HG03457 (cell line): ENCODE measurements around the gene SNX2.

Experiments used
- ATAC-seq: cut with Tn5 transposase; IDR thresholded peaks from one replicate; pipeline ENCODE4 v1.9.1; 2021; ENCODE audit warnings: moderate number of reproducible peaks; ENCODE audit not compliant: unreplicated experiment

The SNX2 gene

DNA sequence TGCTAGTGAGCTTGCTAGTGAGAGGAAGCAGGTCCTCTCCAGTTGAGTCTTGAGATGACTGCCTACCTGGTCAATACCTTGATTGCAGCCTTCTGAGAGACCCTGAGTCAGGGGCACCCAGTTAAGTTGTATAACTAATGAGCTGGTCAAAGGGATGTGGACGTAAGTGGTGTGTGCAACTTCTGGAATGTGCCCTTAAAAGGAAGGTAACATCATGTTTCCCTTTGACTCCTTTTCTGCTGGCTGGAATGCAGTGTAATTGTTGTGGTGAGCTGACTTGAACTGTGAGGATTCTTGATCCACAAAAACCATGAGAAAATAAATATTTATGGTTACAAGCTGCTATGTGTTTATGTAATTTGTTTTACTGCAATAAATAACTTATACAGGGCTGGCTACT, 2.4 kb upstream of the SNX2 start:
- no peak for ATAC-seq

DNA sequence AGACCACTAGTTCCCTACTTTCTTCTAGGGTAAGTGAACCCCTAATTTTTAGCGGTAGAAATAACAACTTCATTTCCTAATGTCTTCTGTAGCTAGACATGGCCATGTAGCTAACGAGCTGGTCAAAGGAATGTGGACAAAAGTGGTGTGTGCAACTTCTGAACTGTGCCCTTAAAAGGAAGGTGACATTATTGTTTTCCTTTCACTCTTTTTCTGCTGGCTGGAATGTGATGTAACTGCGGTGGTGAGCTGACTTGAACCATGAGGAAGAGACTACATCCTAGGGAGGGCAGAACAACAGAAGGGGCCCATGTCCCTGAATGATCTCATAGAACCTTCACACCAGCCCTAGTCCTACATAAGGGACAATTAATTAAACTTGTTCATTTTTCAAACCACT, 1.3 kb upstream of the SNX2 start:
- no peak for ATAC-seq

DNA sequence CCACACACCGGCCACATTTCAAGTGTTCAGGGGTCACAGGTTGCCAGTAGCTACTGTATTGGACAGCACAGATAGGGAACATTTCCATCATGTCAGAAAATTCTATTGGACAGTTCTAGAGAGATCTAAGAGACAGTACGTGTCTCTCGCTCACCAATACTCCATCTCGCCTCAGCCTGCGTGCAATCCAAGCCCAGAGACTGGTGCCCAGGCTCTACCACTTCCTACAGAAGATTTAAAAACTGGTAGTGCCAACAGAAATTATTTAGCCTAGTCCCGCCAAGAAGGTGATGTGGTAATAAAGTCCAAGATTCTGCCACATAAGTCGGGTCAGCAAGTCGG, 390 bp upstream of the SNX2 start:
- ATAC-seq = peak; percentile 26

DNA sequence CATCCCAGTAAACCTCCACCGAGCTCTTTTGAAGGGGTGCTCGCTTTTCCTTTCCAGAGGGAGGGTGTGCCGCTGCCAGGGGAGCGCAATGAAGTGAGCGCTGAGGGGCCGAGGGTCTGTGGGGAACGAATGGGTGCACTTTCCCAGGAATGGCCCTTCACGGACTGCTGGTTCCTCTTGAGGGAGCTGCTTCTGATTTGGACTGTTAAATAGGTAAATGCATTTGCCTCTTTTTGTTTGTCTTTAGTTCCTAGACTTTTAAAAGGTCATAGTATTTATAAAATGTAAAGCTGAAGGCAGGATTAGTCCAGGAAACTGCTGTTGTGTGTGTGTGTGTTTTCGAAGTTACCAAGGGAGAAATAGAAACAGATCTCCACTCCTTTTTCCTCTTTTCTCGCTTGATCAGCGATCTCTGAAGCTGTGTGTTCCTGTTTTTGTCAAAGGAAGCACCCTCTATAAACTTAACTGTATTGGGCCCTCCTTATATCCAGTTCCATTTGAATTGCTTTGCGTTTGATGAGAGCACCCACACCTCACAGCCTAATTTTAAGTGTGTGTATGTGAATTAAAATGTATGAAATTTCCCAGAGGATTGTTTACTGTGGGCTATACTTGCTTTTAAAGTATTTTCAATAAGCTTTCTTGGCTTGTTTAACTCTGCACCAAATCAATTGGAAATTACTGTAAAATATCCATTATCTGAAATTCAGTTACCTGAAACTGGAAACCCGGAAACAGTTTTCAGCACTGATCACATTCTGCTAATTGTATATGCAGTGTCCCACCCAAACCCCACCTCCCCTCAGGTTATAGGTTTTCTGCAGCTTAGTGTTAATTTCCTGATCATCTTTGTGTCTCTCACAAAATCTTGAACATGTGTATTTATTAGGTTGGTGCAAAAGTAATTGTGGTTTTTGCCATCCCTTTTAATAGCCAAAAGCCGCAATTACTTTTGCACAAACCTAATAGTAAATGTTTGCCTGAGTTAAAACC, 966 bp downstream of the SNX2 start:
- ATAC-seq = no peak

DNA sequence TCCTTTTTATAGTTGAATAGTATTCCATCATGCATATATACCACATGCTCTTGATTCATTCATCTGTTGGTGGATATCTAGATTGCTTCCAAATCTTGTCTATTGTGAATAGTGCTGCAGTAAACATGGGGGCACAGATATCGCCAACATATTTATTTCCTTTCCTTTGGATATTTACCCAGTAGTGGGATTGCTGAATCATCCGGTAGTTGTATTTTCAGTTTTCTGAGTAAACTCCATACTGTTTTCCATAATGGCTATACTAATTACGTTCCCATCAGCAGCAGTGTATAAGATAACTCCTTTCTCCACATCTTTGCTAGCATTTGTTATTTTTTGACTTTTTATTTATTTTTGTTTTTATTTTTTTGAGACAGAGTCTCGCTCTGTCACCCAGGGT, 3.3 kb downstream of the SNX2 start:
- ATAC-seq = no peak

DNA sequence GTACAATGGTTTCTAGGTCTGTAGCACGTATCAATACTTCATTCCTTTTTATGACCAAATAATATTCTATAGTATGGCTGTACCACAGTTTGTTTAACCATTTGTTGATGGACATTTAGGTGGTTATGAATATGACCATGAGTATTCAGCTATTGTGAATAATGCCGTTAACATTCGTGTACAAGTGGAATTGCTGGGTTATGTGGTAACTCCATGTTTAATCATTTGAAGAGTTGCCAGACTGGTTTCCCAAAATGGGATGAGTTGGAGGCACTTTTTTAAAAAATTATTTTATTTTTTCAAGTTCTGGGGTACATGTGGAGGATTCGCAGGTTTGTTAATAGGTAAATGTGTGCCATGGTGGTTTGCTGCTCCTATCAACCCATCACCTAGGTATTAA, 4.6 kb downstream of the SNX2 start:
- ATAC-seq = no peak

DNA sequence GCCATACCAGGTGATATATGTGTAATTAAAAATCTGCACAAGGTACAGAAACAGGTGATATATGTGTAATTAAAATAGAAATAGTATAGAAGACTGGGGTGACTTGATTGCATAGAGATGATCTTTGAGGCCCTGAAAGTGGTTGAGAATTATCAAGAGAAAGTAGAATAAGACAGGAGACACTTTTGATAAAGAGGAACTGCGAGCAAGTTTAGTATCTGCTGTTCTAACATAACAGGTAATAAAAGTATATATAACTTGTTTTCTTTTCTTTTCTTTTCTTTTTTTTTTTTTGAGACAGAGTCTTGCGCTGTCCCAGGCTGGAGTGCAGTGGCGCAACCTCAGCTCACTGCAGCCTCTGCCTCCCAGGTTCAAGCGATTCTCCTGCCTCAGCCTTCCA, 5.4 kb downstream of the SNX2 start:
- ATAC-seq = no peak

DNA sequence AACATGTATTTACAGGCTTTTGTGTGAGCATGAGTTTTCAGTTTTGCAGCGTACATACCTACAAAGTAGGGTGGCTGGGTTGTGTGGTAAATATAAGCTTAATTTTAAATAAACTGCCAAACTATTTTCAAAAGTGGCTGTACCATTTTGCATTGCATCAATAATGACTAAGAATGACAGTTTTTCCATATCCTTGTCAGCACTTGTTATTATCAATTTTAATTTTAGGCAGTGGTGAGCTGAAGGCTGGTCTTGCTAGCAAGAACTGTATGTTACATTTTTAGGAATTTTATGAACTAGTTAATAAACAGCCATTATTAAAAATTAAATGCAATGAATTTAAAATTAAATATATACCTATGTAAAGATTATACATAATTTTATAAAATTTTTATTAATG, 6.6 kb downstream of the SNX2 start:
- ATAC-seq = no peak

DNA sequence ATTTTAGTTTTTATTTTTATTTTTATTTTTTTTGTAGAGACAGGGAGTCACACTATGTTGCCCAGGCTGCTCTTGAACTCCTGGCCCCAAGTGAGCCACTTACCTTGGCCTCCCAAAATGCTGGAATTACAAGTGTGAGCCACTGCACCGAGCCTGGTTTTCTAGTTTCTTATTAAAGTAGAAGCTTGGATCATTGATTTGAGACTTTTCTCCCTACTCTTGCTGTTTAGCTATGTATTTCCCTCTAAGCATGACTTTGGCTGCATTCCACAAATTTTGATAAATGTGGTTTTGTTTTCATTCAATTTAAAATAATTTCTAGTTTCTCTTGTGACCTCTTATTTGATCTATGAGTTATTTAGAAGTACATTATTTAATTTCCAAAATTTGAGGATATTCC, 10.4 kb downstream of the SNX2 start:
- ATAC-seq = no peak

DNA sequence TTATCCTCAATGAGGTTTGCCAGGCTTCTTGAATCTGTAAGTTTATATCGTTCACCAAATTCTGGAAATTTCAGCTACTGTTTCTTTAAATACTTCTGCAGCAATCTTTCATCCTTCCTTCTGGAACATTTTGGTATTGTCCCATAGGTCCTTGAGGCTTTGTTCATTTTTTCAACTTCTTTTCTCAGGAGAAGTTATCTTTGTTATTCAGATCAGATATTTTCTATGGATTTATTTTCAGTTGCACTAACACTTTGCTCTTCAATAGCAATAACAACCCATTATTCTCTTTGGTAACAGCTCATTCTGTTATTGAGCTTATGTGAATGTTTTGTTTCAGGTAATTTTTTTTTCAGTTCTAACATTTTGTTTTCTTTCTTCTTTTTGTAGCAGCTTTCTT, 13.5 kb downstream of the SNX2 start:
- ATAC-seq = no peak

DNA sequence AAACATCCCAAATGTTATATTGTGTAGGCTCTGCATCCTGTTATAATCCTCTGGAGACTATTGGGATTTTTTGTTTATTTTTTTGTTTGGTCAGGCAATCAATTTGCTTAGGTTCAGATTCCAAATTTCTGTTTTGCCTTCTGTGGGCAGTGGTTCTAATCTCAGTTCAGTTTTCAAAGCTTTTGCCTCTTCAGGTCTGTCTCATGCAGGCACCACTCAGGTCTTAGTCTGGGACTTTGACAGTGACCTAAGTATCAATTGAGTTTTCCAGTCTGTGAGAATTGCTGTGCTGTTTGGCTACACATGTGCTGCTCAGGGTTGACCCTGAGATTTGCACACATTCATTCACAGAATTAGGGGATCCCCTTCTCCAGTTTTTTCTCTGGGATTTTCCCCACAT, 14.1 kb downstream of the SNX2 start:
- ATAC-seq = no peak

DNA sequence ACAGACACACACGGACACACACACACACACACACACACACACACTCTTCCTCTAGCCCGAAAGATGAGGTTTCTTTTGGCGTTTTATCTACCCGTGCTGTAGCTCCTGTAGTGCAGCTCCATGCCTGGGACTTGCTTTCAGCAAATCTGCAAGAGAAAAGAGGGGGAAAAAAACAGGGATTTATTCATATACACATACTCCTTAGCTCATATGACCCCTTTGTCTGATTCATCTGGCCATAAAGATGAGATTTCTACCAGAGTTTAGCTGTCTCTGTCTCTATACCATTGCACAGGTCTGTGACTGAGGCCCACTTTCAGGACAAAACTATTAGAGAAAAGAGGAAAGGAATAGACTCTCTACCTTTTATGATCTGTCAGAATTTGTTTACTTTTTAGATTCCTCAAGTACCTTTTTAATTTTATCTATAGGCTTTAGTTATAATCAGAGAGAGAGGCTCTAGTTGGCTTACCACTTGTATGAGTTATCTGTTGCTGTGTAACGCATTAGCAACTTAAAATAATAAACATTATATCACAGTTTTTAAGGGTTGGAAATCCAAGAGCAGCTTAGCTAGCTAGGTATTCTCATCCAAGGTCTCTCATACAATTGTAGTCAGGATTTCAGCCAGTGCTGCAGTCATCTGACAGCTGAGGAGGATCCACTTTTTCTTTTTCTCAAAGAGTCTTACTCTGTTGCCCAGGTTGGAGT, 14.7 kb downstream of the SNX2 start:
- ATAC-seq = no peak

DNA sequence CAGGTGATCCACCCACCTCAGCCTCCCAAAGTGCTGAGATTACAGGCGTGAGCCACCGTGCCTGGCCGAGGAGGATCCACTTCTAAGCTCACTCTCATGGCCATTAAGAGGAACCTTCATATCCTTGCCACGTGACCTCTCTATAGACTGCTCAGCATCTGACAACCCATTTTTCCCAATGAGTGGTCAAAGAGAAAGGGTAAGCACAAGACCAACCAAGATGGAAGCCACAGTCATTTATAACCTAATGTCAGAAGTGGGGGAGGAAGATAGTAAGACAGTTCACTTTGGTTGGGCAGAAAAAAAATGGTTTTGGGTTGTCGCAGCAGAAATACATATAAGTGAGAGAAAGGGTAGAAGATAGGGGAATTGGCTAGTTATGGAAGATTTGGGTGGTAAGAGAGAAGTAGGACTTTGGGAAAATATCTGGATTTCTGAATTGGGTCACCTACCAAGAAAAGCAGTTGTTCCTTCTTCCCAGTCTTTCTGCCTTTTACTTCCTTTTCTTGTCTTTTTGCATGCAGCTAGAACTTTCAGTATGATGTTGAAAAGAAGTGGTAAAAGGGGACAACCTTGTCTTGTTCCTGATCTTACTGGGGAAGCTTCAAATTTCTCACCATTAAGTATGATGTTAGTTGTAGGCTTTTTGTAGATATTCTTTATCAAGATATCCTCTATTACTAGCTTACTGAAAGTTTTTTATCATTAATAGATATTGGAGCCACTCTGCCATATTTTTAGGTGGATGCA, 15.6 kb downstream of the SNX2 start:
- no peak for ATAC-seq

DNA sequence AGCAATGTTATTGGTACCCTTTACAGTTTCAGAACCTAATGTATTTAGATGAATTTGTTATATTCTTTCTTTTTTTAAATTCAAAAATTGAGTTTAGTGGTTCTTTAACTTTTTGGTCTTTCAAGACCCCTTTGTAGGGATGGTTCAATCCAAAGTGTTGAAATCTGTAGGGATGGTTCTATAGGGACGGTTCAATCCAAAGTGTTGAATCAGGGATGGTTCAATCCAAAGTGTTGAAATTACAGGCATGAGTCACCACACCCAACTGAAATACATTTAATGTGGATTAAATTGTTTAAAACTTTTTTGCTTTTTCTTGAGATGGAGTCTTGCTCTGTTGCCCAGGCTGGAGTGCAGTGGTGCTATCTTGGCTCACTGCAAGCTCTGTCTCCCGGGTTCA, 30.6 kb downstream of the SNX2 start:
- ATAC-seq = no peak

DNA sequence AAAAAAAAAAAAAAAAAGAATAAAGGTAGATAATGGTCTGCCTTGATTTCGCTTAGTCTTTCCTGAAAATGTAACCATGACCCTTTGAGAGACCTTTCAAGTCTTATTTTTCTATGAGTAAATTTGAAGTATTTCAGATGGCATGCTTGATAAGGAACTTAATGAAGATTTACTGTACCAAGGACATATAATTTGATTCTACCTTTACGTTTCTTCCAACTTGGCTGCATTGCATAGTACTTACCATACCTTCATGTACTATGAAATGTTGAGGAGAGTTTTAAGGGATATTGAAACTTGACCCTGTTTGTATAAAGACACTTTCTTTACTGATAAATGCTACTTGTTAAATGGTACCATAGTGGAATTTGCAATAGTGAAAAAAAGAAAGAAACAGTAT, 35.5 kb downstream of the SNX2 start:
- no peak for ATAC-seq

DNA sequence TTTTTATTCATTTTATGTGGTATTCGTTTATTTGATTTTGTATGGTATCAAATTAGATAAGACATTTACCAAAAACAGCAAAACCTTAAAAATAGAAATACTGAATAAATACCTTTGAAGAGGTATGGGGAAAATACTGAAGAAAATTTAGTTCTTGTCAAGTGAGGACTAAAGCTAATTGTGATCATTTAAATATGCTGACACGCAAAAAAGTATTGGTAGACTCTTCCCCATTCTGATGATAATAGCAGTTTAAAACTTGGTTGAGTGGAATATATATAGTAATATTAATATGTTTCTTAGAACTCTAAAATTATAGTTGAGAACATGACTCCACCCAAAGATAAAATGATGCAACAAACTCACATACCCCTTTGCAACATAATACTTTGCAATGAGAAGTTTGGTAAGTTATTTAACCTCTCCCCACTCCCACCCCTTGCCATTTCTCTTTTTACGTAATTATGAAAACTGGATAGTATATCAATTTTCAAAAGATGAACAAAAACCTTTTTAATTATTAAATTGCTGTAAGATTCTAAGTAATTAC, 40.4 kb downstream of the SNX2 start:
- no peak for ATAC-seq

DNA sequence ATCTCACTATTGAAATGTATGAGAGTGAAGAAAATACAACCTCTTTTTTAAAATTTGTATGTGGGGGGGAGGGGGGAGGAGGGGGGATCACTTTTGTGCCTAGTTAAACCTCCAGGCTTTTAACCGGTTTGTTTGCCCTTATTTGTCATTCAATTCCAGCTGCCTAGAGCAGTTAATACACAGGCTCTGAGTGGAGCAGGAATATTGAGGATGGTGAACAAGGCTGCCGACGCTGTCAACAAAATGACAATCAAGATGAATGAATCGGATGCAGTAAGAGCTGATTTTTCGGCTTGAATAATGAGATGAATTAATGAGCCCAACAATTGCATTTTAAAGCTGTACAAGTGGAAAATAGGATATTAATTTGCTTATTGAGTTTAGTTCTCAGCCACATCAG, 41.9 kb downstream of the SNX2 start:
- no peak for ATAC-seq

DNA sequence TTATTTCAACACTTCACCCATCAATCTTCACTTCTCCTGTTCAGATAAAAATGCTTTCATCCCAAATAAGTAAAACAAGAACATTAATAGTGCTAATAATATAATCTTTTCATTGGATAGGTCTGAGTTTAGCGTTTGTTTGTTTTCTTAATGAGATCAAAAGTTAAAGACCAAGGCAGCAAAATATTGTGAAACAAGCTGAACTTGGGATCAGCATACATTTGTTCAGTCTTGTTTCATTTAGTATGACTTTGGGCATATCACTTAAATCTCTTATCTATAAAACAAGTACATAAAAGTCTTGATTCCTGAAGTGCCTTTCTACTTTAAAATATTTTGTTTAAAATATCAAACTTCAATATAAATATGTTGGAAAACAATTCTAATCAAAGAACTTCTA, 57.1 kb downstream of the SNX2 start:
- ATAC-seq = no peak

DNA sequence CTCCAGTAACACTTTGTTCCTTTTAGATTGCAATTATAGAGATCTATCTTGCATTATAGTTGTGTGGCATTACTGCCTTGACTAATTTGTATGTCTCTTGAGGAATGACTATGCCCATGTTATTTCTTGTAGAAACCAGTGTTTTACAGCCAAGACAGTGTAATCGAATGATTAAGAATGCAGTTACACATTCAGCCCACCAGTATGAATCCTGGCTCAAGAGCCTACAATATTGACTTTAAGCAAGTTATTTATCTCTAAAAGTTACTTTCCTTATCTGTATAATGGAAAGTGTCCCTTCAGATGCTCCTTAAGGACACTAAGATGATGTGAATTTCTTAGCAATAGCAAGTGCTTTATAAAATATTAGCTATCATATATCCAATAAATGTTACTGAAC, 60.8 kb downstream of the SNX2 start:
- no peak for ATAC-seq

DNA sequence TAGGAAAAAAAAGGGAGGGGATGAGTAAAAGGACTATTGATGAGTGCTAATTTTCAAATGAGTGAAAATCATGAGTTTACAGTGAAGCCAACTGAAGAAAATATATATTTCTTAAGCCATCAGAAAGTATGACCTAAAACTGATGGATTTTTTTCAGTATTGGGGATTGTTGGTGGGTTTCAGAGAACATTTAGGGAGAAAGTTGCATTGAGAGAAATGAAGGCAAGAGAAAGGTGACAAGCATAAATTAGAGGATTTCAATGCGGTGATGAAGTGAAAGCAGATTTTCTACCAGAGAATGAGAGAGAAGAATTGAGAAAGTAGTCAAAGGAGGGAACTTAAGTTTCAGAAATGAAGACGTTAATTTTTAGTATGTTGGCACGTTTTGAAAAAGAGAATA, 62.1 kb downstream of the SNX2 start:
- no peak for ATAC-seq

DNA sequence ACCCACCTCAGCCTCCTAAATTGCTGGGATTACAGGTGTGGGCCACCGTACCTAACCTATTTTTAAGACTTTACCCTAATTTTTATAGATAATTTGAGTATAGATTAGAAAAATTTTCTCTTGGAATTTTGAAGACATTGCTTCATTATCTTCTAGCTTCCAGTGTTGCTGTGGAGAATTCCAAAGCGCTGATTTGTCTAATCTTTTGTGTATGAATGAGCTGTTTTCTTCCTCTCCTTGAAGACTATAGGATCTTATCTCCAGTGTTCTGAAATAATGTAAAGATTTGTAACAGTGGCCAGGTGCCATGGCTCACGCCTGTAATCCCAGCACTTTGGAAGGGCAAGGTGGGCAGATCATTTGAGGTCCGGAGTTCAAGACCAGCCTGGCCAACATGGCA, 64.9 kb downstream of the SNX2 start:
- no peak for ATAC-seq
